Chondrocyte (in vitro differentiated cells): ENCODE data around the gene RFNG. TPM values are rescaled to one million over a fixed set of nuclear protein-coding genes. Genes with fewer than 3 reads are reported as not detected.

ENCODE experiments used
- DNase-seq: peaks from one replicate; pipeline ENCODE4 v3.0.0; 2021; ENCODE audit warnings: mixed read lengths, low spot score
- H3K27ac Mint-ChIP-seq: one replicate; pipeline ENCODE4 v1.8.0; 2021; ENCODE audit warnings: mild to moderate bottlenecking, moderate library complexity, mixed read lengths; ENCODE audit not compliant: unreplicated experiment
- H3K27me3 Mint-ChIP-seq: 2 replicates; pipeline ENCODE4 v1.8.0; 2021; ENCODE audit warnings: low read depth, mixed read lengths
- H3K36me3 Mint-ChIP-seq: 2 replicates; pipeline ENCODE4 v1.8.0; 2021; ENCODE audit warnings: low read depth, mixed read lengths
- H3K4me1 Mint-ChIP-seq: 2 replicates; pipeline ENCODE4 v1.8.0; 2021; ENCODE audit warnings: low read depth, mild to moderate bottlenecking, mixed read lengths
- H3K4me3 Mint-ChIP-seq: one replicate; pipeline ENCODE4 v1.8.0; 2021; ENCODE audit warnings: mild to moderate bottlenecking, moderate library complexity, mixed read lengths; ENCODE audit not compliant: unreplicated experiment
- H3K9me3 Mint-ChIP-seq: 2 replicates; pipeline ENCODE4 v1.8.0; 2021; ENCODE audit warnings: low read depth, mixed read lengths
- CTCF ChIP-seq: fragments of 200-600 bp; sonication (generic); IDR thresholded peaks from 2 replicates; pipeline ENCODE4 v1.5.0; 2021; ENCODE audit warnings: antibody characterized with exemption, mild to moderate bottlenecking, moderate library complexity
- total RNA-seq: library from RNA; stranded (reverse); gene quantifications from 3 replicates; pipeline ENCODE4 v1.2.1, GENCODE V29; 2021

The RFNG gene
- total RNA-seq, 1 donor from 2014 or later = 47.4 TPM

DNA sequence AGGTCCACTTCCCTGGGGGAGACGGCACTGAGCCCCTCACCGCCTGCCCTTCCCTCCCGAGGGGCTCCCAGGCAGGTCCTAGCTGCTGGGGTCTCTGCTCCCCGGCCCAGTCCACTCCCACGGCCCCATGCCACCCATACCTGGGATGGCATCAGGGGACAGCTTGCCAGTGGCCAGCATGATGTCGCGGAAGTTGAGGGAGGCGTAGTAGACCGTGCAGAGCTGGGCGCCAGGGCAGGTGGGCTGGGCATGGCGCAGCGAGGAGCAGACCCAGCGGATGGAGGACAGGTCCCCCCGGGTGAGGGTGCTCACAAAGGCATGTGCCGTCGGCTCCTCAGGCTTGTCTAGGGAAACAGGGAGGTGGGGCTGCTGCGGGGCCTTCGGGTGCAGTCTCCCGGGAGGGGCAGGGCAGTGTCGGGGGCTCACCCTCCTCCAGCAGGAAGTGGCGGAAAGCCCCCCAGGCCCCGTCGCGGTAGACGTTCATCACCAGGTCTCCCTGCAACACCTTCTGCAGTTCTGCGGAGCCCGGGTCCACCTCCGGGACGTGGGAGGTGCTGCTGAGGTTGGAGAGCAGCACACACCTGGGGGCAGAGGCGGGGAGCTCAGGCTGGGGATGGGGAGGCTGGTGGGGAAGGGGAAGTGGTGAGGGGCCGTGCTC, 32.9 kb upstream of the RFNG start:
- no peaks in the 10 kb centered on the region for H3K27me3 Mint-ChIP-seq
- no peak overlapping the region for H3K4me3 Mint-ChIP-seq
- no peaks in the 10 kb centered on the region for H3K9me3 Mint-ChIP-seq
- H3K36me3 Mint-ChIP-seq = peaks cover 13% of the 10 kb centered on the region
- DNase-seq = no peak
- TF ChIP-seq CTCF = no peak
- H3K4me1 Mint-ChIP-seq = no peaks in the 10 kb centered on the region
- no peak overlapping the region for H3K27ac Mint-ChIP-seq

DNA sequence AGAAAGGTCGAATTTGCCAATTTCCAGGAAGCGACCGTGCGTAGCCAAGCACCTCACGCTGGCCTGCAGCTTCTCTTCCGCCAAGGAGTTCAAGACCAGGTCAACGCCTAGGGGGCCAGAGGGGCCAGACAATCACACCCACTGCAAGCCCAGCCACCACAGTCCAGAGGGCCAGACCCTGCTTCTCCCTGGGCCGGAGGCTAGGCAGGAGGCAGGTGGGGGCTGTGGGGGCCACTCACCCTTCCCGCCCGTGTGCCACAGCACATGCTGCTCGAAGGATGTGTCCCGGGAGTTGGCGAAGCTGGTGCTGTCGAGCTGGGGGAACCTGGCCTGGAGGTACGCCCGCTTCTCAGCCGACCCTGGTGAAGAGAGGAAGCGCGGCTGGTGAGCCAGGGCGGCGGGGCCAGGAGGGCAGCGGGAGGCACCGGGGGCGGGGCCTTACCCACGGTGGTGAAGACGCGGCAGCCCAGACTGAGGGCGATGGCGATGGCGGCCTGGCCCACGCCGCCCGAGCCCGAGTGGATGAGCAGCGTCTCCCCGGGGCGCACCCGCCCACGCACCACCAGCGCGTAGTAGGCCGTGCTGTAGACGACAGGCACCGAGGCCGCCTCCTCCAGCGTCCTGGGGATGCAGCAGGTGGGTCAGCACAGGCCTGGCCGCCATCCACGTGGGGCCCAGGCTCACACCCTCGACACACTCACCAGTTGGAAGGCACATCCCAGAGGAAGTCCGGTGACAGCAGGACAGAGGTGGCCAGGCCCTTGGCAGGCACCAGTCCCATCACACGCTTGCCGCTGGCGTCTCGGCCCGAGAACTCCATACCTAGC, 32.1 kb upstream of the RFNG start:
- Mint-ChIP-seq H3K36me3 (peaks cover 17% of the 10 kb centered on the region), H3K9me3 (no peaks in the 10 kb centered on the region)

GRCh38 chr17:82083009-82083408, 31.4 kb upstream of the RFNG start:
- DNase-seq = no peak
- no peak for TF ChIP-seq CTCF
- no peak overlapping the region for H3K27ac Mint-ChIP-seq
- H3K9me3 Mint-ChIP-seq = no peaks in the 10 kb centered on the region
- no peaks in the 10 kb centered on the region for H3K27me3 Mint-ChIP-seq
- H3K4me1 Mint-ChIP-seq = no peaks in the 10 kb centered on the region
- no peak overlapping the region for H3K4me3 Mint-ChIP-seq
- peaks cover 16% of the 10 kb centered on the region for H3K36me3 Mint-ChIP-seq

More for the DNA sequence above, 32.1 kb upstream of the RFNG start:
- H3K27ac Mint-ChIP-seq = no peak overlapping the region
- no peak overlapping the region for H3K4me3 Mint-ChIP-seq
- TF ChIP-seq CTCF = no peak
- no peaks in the 10 kb centered on the region for H3K27me3 Mint-ChIP-seq
- no peaks in the 10 kb centered on the region for H3K4me1 Mint-ChIP-seq
- no peak for DNase-seq

DNA sequence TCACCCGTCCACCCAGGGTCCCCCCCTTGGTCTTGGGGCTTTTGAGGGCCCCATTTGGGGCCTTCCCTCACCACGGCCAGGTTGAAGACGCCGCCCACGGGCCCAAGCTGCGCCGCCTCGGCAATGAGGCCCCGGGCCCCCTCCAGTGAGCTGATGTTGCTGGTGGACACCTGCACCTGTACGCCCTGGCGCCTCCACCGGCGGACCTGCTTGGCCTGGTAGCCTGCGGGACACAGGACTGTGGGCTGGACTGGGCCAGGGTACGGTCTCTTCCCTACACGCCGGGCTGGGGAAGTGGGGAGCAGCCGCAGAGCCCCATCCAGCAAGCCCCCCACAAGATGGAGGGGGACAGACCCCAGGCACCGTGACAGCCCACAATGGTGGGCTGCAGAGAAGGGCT, 30.8 kb upstream of the RFNG start:
- H3K27me3 Mint-ChIP-seq = no peaks in the 10 kb centered on the region
- peaks cover 16% of the 10 kb centered on the region for H3K36me3 Mint-ChIP-seq

More for the DNA sequence above, 30.8 kb upstream of the RFNG start:
- H3K27ac Mint-ChIP-seq = no peak overlapping the region
- DNase-seq = no peak
- H3K4me3 Mint-ChIP-seq = no peak overlapping the region
- H3K4me1 Mint-ChIP-seq = no peaks in the 10 kb centered on the region
- TF ChIP-seq CTCF = no peak
- no peaks in the 10 kb centered on the region for H3K9me3 Mint-ChIP-seq
